Muscle layer of colon (tissue), 2 donors: Measurements from ENCODE around the gene TGFBI.

Experiments used
- H3K27ac ChIP-seq: one replicate; pipeline ENCODE4 v1.7.0; 2013; ENCODE audit warnings: low read depth, mild to moderate bottlenecking, low read length, moderate library complexity
- H3K27me3 ChIP-seq, 2 donors: one replicate each; pipeline ENCODE4 v1.7.0; 2013; ENCODE audit warnings: low read length in 2 of 2, mild to moderate bottlenecking in 2 of 2; ENCODE audit not compliant: insufficient read depth in 2 of 2, control insufficient read depth in 1 of 2
- H3K36me3 ChIP-seq: one replicate; pipeline ENCODE4 v1.7.0; 2013; ENCODE audit warnings: mild to moderate bottlenecking, low read length; ENCODE audit not compliant: insufficient read depth
- H3K4me1 ChIP-seq: one replicate; pipeline ENCODE4 v1.7.0; 2013; ENCODE audit warnings: mild to moderate bottlenecking, low read length; ENCODE audit not compliant: insufficient read depth
- H3K4me3 ChIP-seq, 2 donors: one replicate each; pipeline ENCODE4 v1.7.0; 2013; ENCODE audit warnings: low read length in 2 of 2, low read depth in 1 of 2, mild to moderate bottlenecking in 1 of 2, moderate library complexity in 1 of 2
- H3K9ac ChIP-seq: one replicate; pipeline ENCODE4 v1.7.0; 2013; ENCODE audit warnings: low read length
- H3K9me3 ChIP-seq: one replicate; pipeline ENCODE4 v1.7.0; 2013; ENCODE audit warnings: mild to moderate bottlenecking, low read length
- donor health status: abdominal sarcoma.
- donor health status: Adenocarcinoma of cecum.

The TGFBI gene

GRCh38 chr5:136073714-136074529, 45.1 kb downstream of the TGFBI start:
- Histone ChIP-seq H3K4me1 (no peaks in the 10 kb centered on the region), H3K9me3 (no peaks in the 10 kb centered on the region), H3K36me3 (no peaks in the 10 kb centered on the region), H3K4me3 (no peak overlapping the region), H3K27ac (no peak overlapping the region), H3K9ac (no peak overlapping the region), H3K27me3 (no peaks in the 10 kb centered on the region)

GRCh38 chr5:136075466-136075891, 46.7 kb downstream of the TGFBI start:
- no peak overlapping the region for H3K4me3 ChIP-seq

GRCh38 chr5:136076067-136076466, 47.3 kb downstream of the TGFBI start:
- no peak overlapping the region for H3K9ac ChIP-seq
- H3K27ac ChIP-seq = no peak overlapping the region
- H3K27me3 ChIP-seq = peaks cover 0 to 4% of the 10 kb centered on the region in 2 donors
- H3K4me3 ChIP-seq = no peak overlapping the region
- no peaks in the 10 kb centered on the region for H3K9me3 ChIP-seq
- no peaks in the 10 kb centered on the region for H3K36me3 ChIP-seq
- no peaks in the 10 kb centered on the region for H3K4me1 ChIP-seq

More at GRCh38 chr5:136075466-136075891, 46.7 kb downstream of the TGFBI start:
- H3K36me3 ChIP-seq = no peaks in the 10 kb centered on the region
- no peak overlapping the region for H3K27ac ChIP-seq
- H3K27me3 ChIP-seq = peaks cover 0 to 4% of the 10 kb centered on the region in 2 donors
- H3K9ac ChIP-seq = no peak overlapping the region
- no peaks in the 10 kb centered on the region for H3K9me3 ChIP-seq
- no peaks in the 10 kb centered on the region for H3K4me1 ChIP-seq

- no peaks in the 10 kb centered on the region for H3K36me3 ChIP-seq
- no peaks in the 10 kb centered on the region for H3K9me3 ChIP-seq
- H3K27ac ChIP-seq = no peak overlapping the region
- H3K27me3 ChIP-seq = peaks cover 0 to 4% of the 10 kb centered on the region in 2 donors
- H3K4me1 ChIP-seq = peaks cover under 1% of the 10 kb centered on the region
- no peak overlapping the region for H3K9ac ChIP-seq
- H3K4me3 ChIP-seq = no peak overlapping the region
These were observed 48.2 kb downstream of the TGFBI start for GRCh38 chr5:136076881-136077445.

GRCh38 chr5:136079195-136079985, 50.6 kb downstream of the TGFBI start:
- Histone ChIP-seq H3K9me3 (no peaks in the 10 kb centered on the region), H3K9ac (no peak overlapping the region), H3K27ac (no peak overlapping the region), H3K4me1 (peaks cover 16% of the 10 kb centered on the region), H3K36me3 (no peaks in the 10 kb centered on the region), H3K4me3 (no peak overlapping the region), H3K27me3 (peaks cover 0 to 4% of the 10 kb centered on the region in 2 donors)

- Histone ChIP-seq H3K27ac (no peak overlapping the region), H3K4me1 (peaks cover 19% of the 10 kb centered on the region), H3K9ac (no peak overlapping the region), H3K4me3 (peak overlapping the region in 1 of 2 donors; percentile 21), H3K27me3 (peaks cover 0 to 4% of the 10 kb centered on the region in 2 donors), H3K36me3 (no peaks in the 10 kb centered on the region), H3K9me3 (no peaks in the 10 kb centered on the region)
These were observed 51.3 kb downstream of the TGFBI start for GRCh38 chr5:136080113-136080482.

GRCh38 chr5:136080483-136081216, 51.9 kb downstream of the TGFBI start:
- H3K4me1 ChIP-seq = peaks cover 19% of the 10 kb centered on the region
- H3K4me3 ChIP-seq = peak overlapping the region in 1 of 2 donors; percentile 21
- peaks cover 0 to 4% of the 10 kb centered on the region in 2 donors for H3K27me3 ChIP-seq
- no peaks in the 10 kb centered on the region for H3K9me3 ChIP-seq
- no peaks in the 10 kb centered on the region for H3K36me3 ChIP-seq
- no peak overlapping the region for H3K9ac ChIP-seq
- H3K27ac ChIP-seq = no peak overlapping the region

GRCh38 chr5:136081217-136081591, 52.4 kb downstream of the TGFBI start:
- peaks cover 0 to 4% of the 10 kb centered on the region in 2 donors for H3K27me3 ChIP-seq
- H3K36me3 ChIP-seq = no peaks in the 10 kb centered on the region
- H3K9me3 ChIP-seq = no peaks in the 10 kb centered on the region
- no peak overlapping the region for H3K4me3 ChIP-seq
- H3K4me1 ChIP-seq = peaks cover 19% of the 10 kb centered on the region
- H3K27ac ChIP-seq = no peak overlapping the region
- no peak overlapping the region for H3K9ac ChIP-seq

GRCh38 chr5:136082390-136083193, 53.8 kb downstream of the TGFBI start:
- Histone ChIP-seq H3K9me3 (no peaks in the 10 kb centered on the region), H3K4me1 (peaks cover 20% of the 10 kb centered on the region), H3K4me3 (no peak overlapping the region), H3K27ac (no peak overlapping the region), H3K9ac (no peak overlapping the region), H3K36me3 (no peaks in the 10 kb centered on the region), H3K27me3 (peaks cover 0 to 4% of the 10 kb centered on the region in 2 donors)

- Histone ChIP-seq H3K9me3 (no peaks in the 10 kb centered on the region), H3K4me1 (peaks cover 40% of the 10 kb centered on the region), H3K27me3 (no peaks in the 10 kb centered on the region), H3K9ac (no peak overlapping the region), H3K4me3 (no peak overlapping the region), H3K36me3 (no peaks in the 10 kb centered on the region), H3K27ac (no peak overlapping the region)
These were observed 55.9 kb downstream of the TGFBI start for GRCh38 chr5:136084698-136085097.
